Measurements from ENCODE around the gene KCNH3.
"Not testable (repeated sequence)": the region's sequence is repeated elsewhere in the genome, so short reads cannot be mapped to it uniquely, and the experiment has no call there.

KCNH3 gene

DNA sequence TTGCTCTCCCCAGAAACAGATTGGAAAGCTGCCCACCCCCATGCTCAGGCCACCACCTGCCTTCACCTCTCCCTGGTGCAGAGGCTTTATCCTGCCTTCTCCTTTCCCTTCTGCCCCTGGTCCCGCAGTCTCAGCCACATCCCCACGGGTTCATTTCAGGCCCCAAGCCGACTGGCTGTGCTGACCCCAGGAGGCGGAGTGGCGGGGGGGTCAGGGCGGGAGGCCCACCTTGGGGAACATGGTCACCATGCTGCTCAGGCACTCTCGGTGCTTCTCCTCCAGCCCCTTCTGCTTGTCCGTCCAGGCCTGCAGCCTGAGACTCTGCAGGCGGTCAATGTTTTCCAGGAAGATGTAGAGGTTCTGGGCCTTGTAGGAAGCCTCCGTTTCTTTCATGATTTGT, 59.7 kb downstream of the KCNH3 start:
- no peak for DNase-seq

- no peak for DNase-seq
These were observed 61.1 kb downstream of the KCNH3 start for GRCh38 chr12:49599961-49600360.

GRCh38 chr12:49603721-49604120, 64.9 kb downstream of the KCNH3 start:
- DNase-seq: no peak

DNA sequence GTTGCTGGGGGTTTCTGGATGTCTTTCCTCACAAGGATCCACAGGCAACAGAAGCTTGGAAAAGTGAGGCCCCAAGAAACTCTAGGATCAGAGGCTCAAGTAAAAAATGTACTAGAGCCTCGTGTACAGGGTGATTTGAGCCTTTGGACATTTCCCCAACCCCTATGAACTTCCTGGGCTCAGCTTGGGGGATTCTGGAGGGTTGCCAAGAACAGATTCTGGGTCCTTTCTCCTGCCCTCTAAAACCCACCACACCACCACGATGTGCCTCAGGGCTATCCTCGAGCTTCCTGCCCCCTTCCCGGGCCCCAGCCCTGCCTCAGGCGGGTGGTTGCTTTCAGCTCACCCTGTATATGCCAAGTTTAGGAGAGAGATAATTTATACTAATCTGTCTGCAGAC, 66.0 kb downstream of the KCNH3 start:
- DNase-seq: no peak

DNA sequence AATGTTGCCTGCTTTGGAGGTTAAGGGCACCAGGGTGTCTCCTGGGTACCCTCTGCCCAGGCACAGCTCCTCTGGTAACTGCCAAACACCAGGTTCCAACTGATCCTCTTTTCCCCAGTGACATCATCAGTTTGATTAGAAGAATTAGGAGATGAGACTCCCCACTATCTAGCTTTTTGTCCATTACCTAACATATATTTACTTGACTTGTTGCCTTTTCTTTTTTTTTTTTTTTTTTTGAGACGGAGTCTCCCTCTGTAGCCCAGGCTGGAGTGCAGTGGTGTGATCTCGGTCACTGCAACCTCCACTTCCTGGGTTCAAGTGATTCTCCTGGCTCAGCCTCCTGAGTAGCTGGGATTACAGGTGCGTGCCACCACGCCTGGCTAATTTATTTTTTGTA, 66.7 kb downstream of the KCNH3 start, which contains the start of gene FAM186B:
Gene FAM186B (minus strand): TSS at position 101 of the 400 bp plus-strand sequence. CDS start 162 bp downstream, outside the sequence.
- DNase-seq: not testable (repeated sequence)
